HepG2 (cell line): ENCODE measurements around the gene BCAS3. TPM values are rescaled to one million over a fixed set of nuclear protein-coding genes. Genes with fewer than 3 reads are reported as not detected.

ENCODE experiments used
- AKNA ChIP-seq: sonication (generic); formaldehyde crosslinking; IDR thresholded peaks from 2 replicates; pipeline ENCODE4 v1.4.0; 2020; ENCODE audit warnings: missing genetic modification reagents, borderline replicate concordance
- ARHGAP35 ChIP-seq: sonication (generic); formaldehyde crosslinking; IDR thresholded peaks from 2 replicates; pipeline ENCODE4 v1.9.0; 2022; ENCODE audit warnings: mild to moderate bottlenecking, inconsistent platforms, moderate library complexity, missing genetic modification reagents, borderline replicate concordance
- FOXP4 ChIP-seq: sonication (generic); formaldehyde crosslinking; IDR thresholded peaks from 2 replicates; pipeline ENCODE4 v1.4.0; 2020; ENCODE audit warnings: missing genetic modification reagents
- GATAD2A ChIP-seq: IDR thresholded peaks from 2 replicates; pipeline ENCODE4 v1.6.1; 2016
- HIC2 ChIP-seq: sonication (generic); formaldehyde crosslinking; IDR thresholded peaks from 2 replicates; pipeline ENCODE4 v1.9.0; 2022; ENCODE audit warnings: low read depth, missing genetic modification reagents
- MEIS1 ChIP-seq: sonication (generic); formaldehyde crosslinking; IDR thresholded peaks from 2 replicates; pipeline ENCODE4 v1.9.0; 2021; ENCODE audit warnings: mild to moderate bottlenecking, missing genetic modification reagents, moderate library complexity, borderline replicate concordance
- RBFOX2 ChIP-seq: fragments of 200-400 bp; formaldehyde crosslinking; IDR thresholded peaks from 2 replicates; pipeline ENCODE4 v1.6.1; 2017; ENCODE audit warnings: low read depth, mild to moderate bottlenecking, low read length
- RFX3 ChIP-seq: IDR thresholded peaks from 2 replicates; pipeline ENCODE4 v1.6.1; 2016; ENCODE audit warnings: missing biosample characterization, missing genetic modification reagents
- SOX5 ChIP-seq: IDR thresholded peaks from 2 replicates; pipeline ENCODE4 v1.6.1; 2016; ENCODE audit warnings: borderline replicate concordance
- TARDBP ChIP-seq: sonication (generic); formaldehyde crosslinking; IDR thresholded peaks from 2 replicates; pipeline ENCODE4 v1.8.0; 2022; ENCODE audit warnings: mild to moderate bottlenecking, missing genetic modification reagents
- TBX2 ChIP-seq: sonication (generic); formaldehyde crosslinking; IDR thresholded peaks from 2 replicates; pipeline ENCODE4 v1.5.0; 2020; ENCODE audit warnings: missing genetic modification reagents, mild to moderate bottlenecking, borderline replicate concordance
- TFAP4 ChIP-seq: sonication (generic); IDR thresholded peaks from 2 replicates; pipeline ENCODE4 v1.6.1; 2016; ENCODE audit warnings: low read depth, borderline replicate concordance
- THAP7 ChIP-seq: sonication (generic); formaldehyde crosslinking; IDR thresholded peaks from 2 replicates; pipeline ENCODE4 v1.8.1; 2023; ENCODE audit warnings: mild to moderate bottlenecking, missing genetic modification reagents
- TRIM22 ChIP-seq: fragments of 450-650 bp; IDR thresholded peaks from 2 replicates; pipeline ENCODE4 v1.6.1; 2017
- ZMYM2 ChIP-seq: sonication (generic); formaldehyde crosslinking; IDR thresholded peaks from 2 replicates; pipeline ENCODE4 v1.8.0; 2022; ENCODE audit warnings: mild to moderate bottlenecking, missing genetic modification reagents
- ZNF33A ChIP-seq: sonication (generic); formaldehyde crosslinking; IDR thresholded peaks from 2 replicates; pipeline ENCODE4 v1.5.1; 2020; ENCODE audit warnings: missing genetic modification reagents, mild to moderate bottlenecking, moderate library complexity, borderline replicate concordance
- ZNF34 ChIP-seq: sonication (generic); formaldehyde crosslinking; IDR thresholded peaks from 2 replicates; pipeline ENCODE4 v1.4.0; 2020; ENCODE audit warnings: mild to moderate bottlenecking, missing genetic modification reagents, borderline replicate concordance
- ZNF562 ChIP-seq: sonication (generic); formaldehyde crosslinking; IDR thresholded peaks from 2 replicates; pipeline ENCODE4 v1.8.0; 2022; ENCODE audit warnings: missing genetic modification reagents, borderline replicate concordance
- ZNF720 ChIP-seq: sonication (generic); formaldehyde crosslinking; IDR thresholded peaks from 2 replicates; pipeline ENCODE4 v1.4.0; 2020; ENCODE audit warnings: missing genetic modification reagents
- polyA plus RNA-seq, 8 experiments: library from polyadenylated mRNA; depleted of rRNA in 3 of 8; stranded (reverse) in 7 of 8; unstranded in 1 of 8; fragments of >200 nt; fragmentation: Illumina TruSeq in 4 of 8; extraction: Trizol in 4 of 8; gene quantifications; 2 replicates each; pipeline versions ENCODE4 v1.2.1 to v1.2.3, GENCODE V29; 2011 to 2016; ENCODE audit warnings: low read depth in 4 of 8, missing spikeins in 1 of 8, mixed read lengths in 1 of 8; ENCODE audit not compliant: insufficient read depth in 1 of 8
- total RNA-seq, 5 experiments: library from RNA; depleted of rRNA; stranded (reverse); fragments of >200 nt; fragmentation: Illumina TruSeq; extraction: Trizol; gene quantifications; 2 replicates each; pipeline ENCODE4 v1.2.3, GENCODE V29; 2016; ENCODE audit warnings: low read depth in 1 of 5

BCAS3 gene
- total and polyA plus RNA-seq, 2 of the 13 experiments (the other 11 are each of a cell fraction or from before 2014, with no cell fraction given) = 10.7 to 11.2 TPM

- no peak for TF ChIP-seq AKNA
- no peak for TF ChIP-seq ZNF34 (CRISPR knock-in tag)
- TF ChIP-seq ZMYM2 = peak; percentile 88
- TF ChIP-seq TARDBP (CRISPR knock-in tag) = no peak
- TF ChIP-seq THAP7 = no peak
- TF ChIP-seq SOX5 (CRISPR knock-in tag) = peak; percentile 46; the same call in 1 of the 2 replicates
- TF ChIP-seq RFX3 = no peak
- peak; percentile 44; the same call in 1 of the 2 replicates for TF ChIP-seq FOXP4 (CRISPR knock-in tag)
- no peak for TF ChIP-seq ZNF720
- TF ChIP-seq TRIM22 = no peak
- peak; percentile 49 for TF ChIP-seq GATAD2A (CRISPR knock-in tag)
- no peak for TF ChIP-seq ARHGAP35
- TF ChIP-seq ZNF562 (CRISPR knock-in tag) = no peak
- TF ChIP-seq HIC2 (CRISPR knock-in tag) = peak; percentile 76; the same call in 1 of the 2 replicates
- TF ChIP-seq TBX2 (CRISPR knock-in tag) = peak; percentile 45; the same call in 1 of the 2 replicates
- peak; percentile 100 for TF ChIP-seq ZNF33A (CRISPR knock-in tag)
- no peak for TF ChIP-seq TFAP4
- TF ChIP-seq MEIS1 = no peak
- TF ChIP-seq RBFOX2 = no peak
Observed at GRCh38 chr17:61328351-61328750, 650.7 kb downstream of the BCAS3 start (continued).
